ENCODE results near the gene ZC3H18.

Gene ZC3H18

GRCh38 chr16:88645941-88646340, 75.7 kb downstream of the ZC3H18 start:
- peaks cover 27% of the 10 kb centered on the region for H3K4me1 ChIP-seq (ENCODE audit: control insufficient read depth, low read length)
- peaks cover 73% of the 10 kb centered on the region for H3K36me3 ChIP-seq (ENCODE audit: control insufficient read depth, low read length)

GRCh38 chr16:88646345-88647034, 76.3 kb downstream of the ZC3H18 start:
- H3K36me3 ChIP-seq (ENCODE audit: control insufficient read depth, low read length), result peaks cover 73% of the 10 kb centered on the region

More at GRCh38 chr16:88645941-88646340, 75.7 kb downstream of the ZC3H18 start:
- Histone ChIP-seq H3K9me2 (replicated peaks; ENCODE audit: control insufficient read depth, low read length) (no peaks in the 10 kb centered on the region), H3F3A (ENCODE audit: control insufficient read depth, insufficient read depth) (no peaks in the 10 kb centered on the region), H3K27me3 (ENCODE audit: control insufficient read depth, low read length) (peaks cover 2% of the 10 kb centered on the region; the same call in 1 of the 2 replicates), H3K4me2 (ENCODE audit: low read length) (no peak overlapping the region), H3K4me3 (ENCODE audit: low read length) (no peak overlapping the region), H3K9me3 (ENCODE audit: control insufficient read depth, insufficient read depth, low read length) (no peaks in the 10 kb centered on the region), H3K27ac (ENCODE audit: low read depth, low read length) (no peak overlapping the region), H3K79me2 (ENCODE audit: control insufficient read depth, low read length) (peaks cover 39% of the 10 kb centered on the region), H4K20me1 (ENCODE audit: control insufficient read depth, insufficient read depth, low read depth, low read length) (peaks cover 21% of the 10 kb centered on the region)
- TF ChIP-seq CTCF (IDR thresholded peaks at IDR 0.05; ENCODE audit: low read depth, low read length, poor library complexity, severe bottlenecking), result no peak
- TF ChIP-seq EZH2phosphoT487 (IDR thresholded peaks at IDR 0.05; ENCODE audit: borderline replicate concordance, low read length), result no peak

GRCh38 chr16:88647178-88648070, 77.2 kb downstream of the ZC3H18 start:
- Histone ChIP-seq H3F3A (ENCODE audit: control insufficient read depth, insufficient read depth) (no peaks in the 10 kb centered on the region), H3K9me2 (replicated peaks; ENCODE audit: control insufficient read depth, low read length) (no peaks in the 10 kb centered on the region), H3K27ac (ENCODE audit: low read depth, low read length) (no peak overlapping the region), H3K9me3 (ENCODE audit: control insufficient read depth, insufficient read depth, low read length) (no peaks in the 10 kb centered on the region), H3K79me2 (ENCODE audit: control insufficient read depth, low read length) (peaks cover 47% of the 10 kb centered on the region), H4K20me1 (ENCODE audit: control insufficient read depth, insufficient read depth, low read depth, low read length) (peaks cover 20% of the 10 kb centered on the region), H3K4me3 (ENCODE audit: low read length) (no peak overlapping the region), H3K27me3 (ENCODE audit: control insufficient read depth, low read length) (no peaks in the 10 kb centered on the region), H3K4me2 (ENCODE audit: low read length) (no peak overlapping the region), H3K4me1 (ENCODE audit: control insufficient read depth, low read length) (peaks cover 37% of the 10 kb centered on the region), H3K36me3 (ENCODE audit: control insufficient read depth, low read length) (peaks cover 81% of the 10 kb centered on the region)
- TF ChIP-seq CTCF (IDR thresholded peaks at IDR 0.05; ENCODE audit: low read depth, low read length, poor library complexity, severe bottlenecking), result no peak
- TF ChIP-seq EZH2phosphoT487 (IDR thresholded peaks at IDR 0.05; ENCODE audit: borderline replicate concordance, low read length), result no peak

More at GRCh38 chr16:88646345-88647034, 76.3 kb downstream of the ZC3H18 start:
- H3K9me2 ChIP-seq (replicated peaks; ENCODE audit: control insufficient read depth, low read length), result no peaks in the 10 kb centered on the region
- H3K79me2 ChIP-seq (ENCODE audit: control insufficient read depth, low read length), result peaks cover 39% of the 10 kb centered on the region
- no peak overlapping the region for H3K4me2 ChIP-seq (ENCODE audit: low read length)
- H3K4me1 ChIP-seq (ENCODE audit: control insufficient read depth, low read length), result peaks cover 27% of the 10 kb centered on the region
- H3K27me3 ChIP-seq (ENCODE audit: control insufficient read depth, low read length), result no peaks in the 10 kb centered on the region
- TF ChIP-seq EZH2phosphoT487 (IDR thresholded peaks at IDR 0.05; ENCODE audit: borderline replicate concordance, low read length), result no peak
- no peak for TF ChIP-seq CTCF (IDR thresholded peaks at IDR 0.05; ENCODE audit: low read depth, low read length, poor library complexity, severe bottlenecking)
- H4K20me1 ChIP-seq (ENCODE audit: control insufficient read depth, insufficient read depth, low read depth, low read length), result peaks cover 20% of the 10 kb centered on the region
- no peaks in the 10 kb centered on the region for H3F3A ChIP-seq (ENCODE audit: control insufficient read depth, insufficient read depth)
- H3K4me3 ChIP-seq (ENCODE audit: low read length), result no peak overlapping the region
- no peaks in the 10 kb centered on the region for H3K9me3 ChIP-seq (ENCODE audit: control insufficient read depth, insufficient read depth, low read length)
- no peak overlapping the region for H3K27ac ChIP-seq (ENCODE audit: low read depth, low read length)
